Measurements from ENCODE around the gene TMEM9B.
A peak's percentile ranks its signal among the peaks of the same experiment; 100 is the strongest.

TMEM9B gene

GRCh38 chr11:8963569-8964323 is 496 bp downstream of the TMEM9B start:
- TF ChIP-seq MAX (IDR thresholded peaks at IDR 0.05; ENCODE audit: low read depth, low read length), result no peak
- no peak for TF ChIP-seq MYC (IDR thresholded peaks at IDR 0.05; ENCODE audit: low read depth, low read length)
- TF ChIP-seq POLR2A (IDR thresholded peaks at IDR 0.05; ENCODE audit: extremely low read depth, insufficient read length), result no peak
- TF ChIP-seq CTCF (IDR thresholded peaks at IDR 0.05; ENCODE audit: low read depth, low read length), result no peak
- DNase-seq (ENCODE audit: low read depth), result peak; percentile 80
- peak overlapping the region; percentile 78 for H3K4me3 ChIP-seq (ENCODE audit: low read depth, low read length)

- TF ChIP-seq CTCF (IDR thresholded peaks at IDR 0.05; ENCODE audit: low read depth, low read length), result no peak
- no peak for TF ChIP-seq MAX (IDR thresholded peaks at IDR 0.05; ENCODE audit: low read depth, low read length)
- no peak for TF ChIP-seq MYC (IDR thresholded peaks at IDR 0.05; ENCODE audit: low read depth, low read length)
- no peak for TF ChIP-seq POLR2A (IDR thresholded peaks at IDR 0.05; ENCODE audit: extremely low read depth, insufficient read length)
- peak; percentile 24 for DNase-seq (ENCODE audit: low read depth)
- peak overlapping the region; percentile 78 for H3K4me3 ChIP-seq (ENCODE audit: low read depth, low read length)
These were observed 1.4 kb downstream of the TMEM9B start for GRCh38 chr11:8962841-8963240.

- no peak overlapping the region for H3K4me3 ChIP-seq (ENCODE audit: low read depth, low read length)
- TF ChIP-seq POLR2A (IDR thresholded peaks at IDR 0.05; ENCODE audit: extremely low read depth, insufficient read length) (no peak), CTCF (IDR thresholded peaks at IDR 0.05; ENCODE audit: low read depth, low read length) (no peak), MAX (IDR thresholded peaks at IDR 0.05; ENCODE audit: low read depth, low read length) (no peak), MYC (IDR thresholded peaks at IDR 0.05; ENCODE audit: low read depth, low read length) (no peak)
- DNase-seq (ENCODE audit: low read depth), result no peak
These were observed 2.8 kb downstream of the TMEM9B start for GRCh38 chr11:8961401-8961800.

GRCh38 chr11:8959546-8960166 is 4.6 kb downstream of the TMEM9B start:
- H3K4me3 ChIP-seq (ENCODE audit: low read depth, low read length), result no peak overlapping the region
- peak; percentile 80 for DNase-seq (ENCODE audit: low read depth)
- peak; percentile 67 for TF ChIP-seq CTCF (IDR thresholded peaks at IDR 0.05; ENCODE audit: low read depth, low read length)
- no peak for TF ChIP-seq MYC (IDR thresholded peaks at IDR 0.05; ENCODE audit: low read depth, low read length)

- no peak for DNase-seq (ENCODE audit: low read depth)
- TF ChIP-seq CTCF (IDR thresholded peaks at IDR 0.05; ENCODE audit: low read depth, low read length), result no peak
- no peak for TF ChIP-seq POLR2A (IDR thresholded peaks at IDR 0.05; ENCODE audit: extremely low read depth, insufficient read length)
- TF ChIP-seq MYC (IDR thresholded peaks at IDR 0.05; ENCODE audit: low read depth, low read length), result no peak
- TF ChIP-seq MAX (IDR thresholded peaks at IDR 0.05; ENCODE audit: low read depth, low read length), result no peak
- H3K4me3 ChIP-seq (ENCODE audit: low read depth, low read length), result no peak overlapping the region
These were observed 7.4 kb downstream of the TMEM9B start for GRCh38 chr11:8956860-8957259.
